SIG-M5 (cell line): Measurements from ENCODE around the gene LRP1.

Experiments
- DNase-seq: peaks from one replicate; lab custom pipeline; 2025; lab: John Stamatoyannopoulos, UW

Gene LRP1

GRCh38 chr12:57154804-57155434, 26.6 kb downstream of the LRP1 start:
- DNase-seq, result no peak

GRCh38 chr12:57156701-57157403, 28.6 kb downstream of the LRP1 start:
- DNase-seq, result no peak

GRCh38 chr12:57157588-57158173, 29.4 kb downstream of the LRP1 start:
- DNase-seq, result no peak

GRCh38 chr12:57158186-57158585, 29.9 kb downstream of the LRP1 start:
- DNase-seq, result no peak

GRCh38 chr12:57158665-57159064, 30.4 kb downstream of the LRP1 start:
- no peak for DNase-seq

- DNase-seq, result no peak
These were observed 31.0 kb downstream of the LRP1 start for GRCh38 chr12:57159311-57159710.

- DNase-seq, result no peak
These were observed 31.8 kb downstream of the LRP1 start for GRCh38 chr12:57160040-57160439.

GRCh38 chr12:57160741-57161140, 32.5 kb downstream of the LRP1 start:
- no peak for DNase-seq

GRCh38 chr12:57161491-57161890, 33.2 kb downstream of the LRP1 start:
- no peak for DNase-seq

GRCh38 chr12:57162553-57163125, 34.4 kb downstream of the LRP1 start:
- no peak for DNase-seq

GRCh38 chr12:57164454-57164853, 36.2 kb downstream of the LRP1 start:
- DNase-seq, result no peak

- no peak for DNase-seq
These were observed 36.8 kb downstream of the LRP1 start for GRCh38 chr12:57164966-57165625.

- no peak for DNase-seq
These were observed 37.5 kb downstream of the LRP1 start for GRCh38 chr12:57165741-57166140.

GRCh38 chr12:57166971-57167371, 38.7 kb downstream of the LRP1 start:
- no peak for DNase-seq

- DNase-seq, result no peak
These were observed 39.8 kb downstream of the LRP1 start for GRCh38 chr12:57168058-57168457.

- DNase-seq, result no peak
These were observed 40.9 kb downstream of the LRP1 start for GRCh38 chr12:57169046-57169795.

- no peak for DNase-seq
These were observed 41.7 kb downstream of the LRP1 start for GRCh38 chr12:57169969-57170368.

- DNase-seq, result no peak
These were observed 42.1 kb downstream of the LRP1 start for GRCh38 chr12:57170408-57170807.

- no peak for DNase-seq
These were observed 42.6 kb downstream of the LRP1 start for GRCh38 chr12:57170927-57171326.

GRCh38 chr12:57171668-57172067, 43.4 kb downstream of the LRP1 start:
- DNase-seq, result no peak

GRCh38 chr12:57173089-57173488, 44.8 kb downstream of the LRP1 start:
- DNase-seq, result no peak

GRCh38 chr12:57173683-57174082, 45.4 kb downstream of the LRP1 start:
- no peak for DNase-seq
